Measurements from ENCODE around the gene G2E3. TPM values are rescaled to one million over a fixed set of nuclear protein-coding genes. Genes with fewer than 3 reads are reported as not detected.

The G2E3 gene
- total and polyA plus RNA-seq, 8 donors = 1.9 to 9.5 (median 6.6) TPM

DNA sequence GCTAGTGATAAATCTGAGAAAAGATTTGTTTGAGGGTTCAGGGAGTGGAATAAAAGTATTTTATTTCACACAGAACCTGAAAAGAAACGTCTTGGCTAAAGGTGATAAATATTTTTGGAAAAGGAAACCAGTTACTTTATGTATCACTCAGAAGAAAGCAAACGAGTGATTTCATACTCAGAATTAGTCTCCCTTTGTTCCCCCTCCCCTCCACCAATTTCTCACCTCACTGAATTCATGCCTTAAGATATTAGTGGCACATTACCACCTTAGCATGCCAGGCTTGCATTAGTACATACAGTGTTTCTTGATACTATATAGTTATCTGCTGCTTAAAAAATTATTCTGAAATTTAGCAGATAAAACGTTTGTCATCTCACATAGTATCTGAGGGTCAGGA lies 28.2 kb downstream of the G2E3 start:
- FAIRE-seq = no peak
- no peak overlapping the region for H3K27ac ChIP-seq

GRCh38 chr14:30588873-30589272 lies 29.9 kb downstream of the G2E3 start:
- Histone ChIP-seq H3K36me3 (no peaks in the 10 kb centered on the region), H3K27me3 (no peaks in the 10 kb centered on the region), H3K27ac (no peak overlapping the region), H3K4me1 (no peaks in the 10 kb centered on the region), H3K9me3 (no peaks in the 10 kb centered on the region), H3K4me3 (no peak overlapping the region)
- DNase-seq (no peak), ATAC-seq (no peak), FAIRE-seq (no peak)
- TF ChIP-seq, protein P1, sequence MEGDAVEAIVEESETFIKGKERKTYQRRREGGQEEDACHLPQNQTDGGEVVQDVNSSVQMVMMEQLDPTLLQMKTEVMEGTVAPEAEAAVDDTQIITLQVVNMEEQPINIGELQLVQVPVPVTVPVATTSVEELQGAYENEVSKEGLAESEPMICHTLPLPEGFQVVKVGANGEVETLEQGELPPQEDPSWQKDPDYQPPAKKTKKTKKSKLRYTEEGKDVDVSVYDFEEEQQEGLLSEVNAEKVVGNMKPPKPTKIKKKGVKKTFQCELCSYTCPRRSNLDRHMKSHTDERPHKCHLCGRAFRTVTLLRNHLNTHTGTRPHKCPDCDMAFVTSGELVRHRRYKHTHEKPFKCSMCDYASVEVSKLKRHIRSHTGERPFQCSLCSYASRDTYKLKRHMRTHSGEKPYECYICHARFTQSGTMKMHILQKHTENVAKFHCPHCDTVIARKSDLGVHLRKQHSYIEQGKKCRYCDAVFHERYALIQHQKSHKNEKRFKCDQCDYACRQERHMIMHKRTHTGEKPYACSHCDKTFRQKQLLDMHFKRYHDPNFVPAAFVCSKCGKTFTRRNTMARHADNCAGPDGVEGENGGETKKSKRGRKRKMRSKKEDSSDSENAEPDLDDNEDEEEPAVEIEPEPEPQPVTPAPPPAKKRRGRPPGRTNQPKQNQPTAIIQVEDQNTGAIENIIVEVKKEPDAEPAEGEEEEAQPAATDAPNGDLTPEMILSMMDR (IDR thresholded peaks at IDR 0.05) = no peak
- intact Hi-C loops (cut with DNase I) = no loop called here

More for the DNA sequence above, 28.2 kb downstream of the G2E3 start:
- intact Hi-C loops (cut with DNase I) = no loop called here
- H3K27me3 ChIP-seq = no peaks in the 10 kb centered on the region
- no peaks in the 10 kb centered on the region for H3K9me3 ChIP-seq
- no peaks in the 10 kb centered on the region for H3K4me1 ChIP-seq
- H3K4me3 ChIP-seq = no peak overlapping the region
- H3K36me3 ChIP-seq = no peaks in the 10 kb centered on the region
- 59 to 72% methylated on average over 3 of the region's 3 CpGs for whole genome bisulfite sequencing, 2 donors
- ATAC-seq = no peak
- no peak for DNase-seq
- TF ChIP-seq, protein P1 (IDR thresholded peaks at IDR 0.05) = no peak

GRCh38 chr14:30596935-30597334 lies 38.0 kb downstream of the G2E3 start:
- intact Hi-C loops (cut with DNase I) = no loop called here
- Histone ChIP-seq H3K9me3 (no peaks in the 10 kb centered on the region), H3K4me1 (peaks cover 0 to 2% (median 0%) of the 10 kb centered on the region in 3 donors), H3K36me3 (peaks cover 0 to 9% (median 7%) of the 10 kb centered on the region in 3 donors), H3K27ac (no peak overlapping the region), H3K4me3 (no peak overlapping the region), H3K27me3 (no peaks in the 10 kb centered on the region)
- WGBS, 2 donors = 53 to 55% methylated on average over 1 of the region's 1 CpG
- DNase-seq = no peak
- ATAC-seq = no peak
- TF ChIP-seq, protein P1 (IDR thresholded peaks at IDR 0.05) = no peak
- no peak for FAIRE-seq

DNA sequence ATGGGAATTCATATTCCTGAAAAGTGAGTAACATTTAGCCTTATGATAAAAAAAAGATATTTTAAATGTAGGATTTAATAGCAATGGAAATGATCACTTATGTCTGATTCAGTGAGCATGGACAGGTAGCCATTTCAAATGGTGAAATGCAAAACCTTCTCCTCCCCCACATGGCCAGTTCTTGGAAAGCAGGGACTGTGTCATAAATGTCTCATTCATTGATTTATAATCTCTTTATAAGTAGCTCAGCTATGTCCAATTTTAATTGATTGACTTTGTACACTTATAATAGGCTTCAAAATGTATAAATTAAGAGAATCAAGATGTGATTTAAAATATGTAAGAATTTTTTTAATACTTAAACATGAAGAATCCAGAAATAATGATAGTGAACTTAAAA lies 38.5 kb downstream of the G2E3 start:
- no peak for FAIRE-seq
- no peak for DNase-seq
- no peaks in the 10 kb centered on the region for H3K27me3 ChIP-seq
- H3K36me3 ChIP-seq = peaks cover 0 to 12% (median 7%) of the 10 kb centered on the region in 3 donors
- ATAC-seq = no peak
- H3K9me3 ChIP-seq = no peaks in the 10 kb centered on the region
- H3K4me3 ChIP-seq = no peak overlapping the region
- TF ChIP-seq, protein P1 (IDR thresholded peaks at IDR 0.05) = no peak
- H3K27ac ChIP-seq = no peak overlapping the region
- intact Hi-C loops (cut with DNase I) = no loop called here
- peaks cover 0 to 2% (median 0%) of the 10 kb centered on the region in 3 donors for H3K4me1 ChIP-seq

DNA sequence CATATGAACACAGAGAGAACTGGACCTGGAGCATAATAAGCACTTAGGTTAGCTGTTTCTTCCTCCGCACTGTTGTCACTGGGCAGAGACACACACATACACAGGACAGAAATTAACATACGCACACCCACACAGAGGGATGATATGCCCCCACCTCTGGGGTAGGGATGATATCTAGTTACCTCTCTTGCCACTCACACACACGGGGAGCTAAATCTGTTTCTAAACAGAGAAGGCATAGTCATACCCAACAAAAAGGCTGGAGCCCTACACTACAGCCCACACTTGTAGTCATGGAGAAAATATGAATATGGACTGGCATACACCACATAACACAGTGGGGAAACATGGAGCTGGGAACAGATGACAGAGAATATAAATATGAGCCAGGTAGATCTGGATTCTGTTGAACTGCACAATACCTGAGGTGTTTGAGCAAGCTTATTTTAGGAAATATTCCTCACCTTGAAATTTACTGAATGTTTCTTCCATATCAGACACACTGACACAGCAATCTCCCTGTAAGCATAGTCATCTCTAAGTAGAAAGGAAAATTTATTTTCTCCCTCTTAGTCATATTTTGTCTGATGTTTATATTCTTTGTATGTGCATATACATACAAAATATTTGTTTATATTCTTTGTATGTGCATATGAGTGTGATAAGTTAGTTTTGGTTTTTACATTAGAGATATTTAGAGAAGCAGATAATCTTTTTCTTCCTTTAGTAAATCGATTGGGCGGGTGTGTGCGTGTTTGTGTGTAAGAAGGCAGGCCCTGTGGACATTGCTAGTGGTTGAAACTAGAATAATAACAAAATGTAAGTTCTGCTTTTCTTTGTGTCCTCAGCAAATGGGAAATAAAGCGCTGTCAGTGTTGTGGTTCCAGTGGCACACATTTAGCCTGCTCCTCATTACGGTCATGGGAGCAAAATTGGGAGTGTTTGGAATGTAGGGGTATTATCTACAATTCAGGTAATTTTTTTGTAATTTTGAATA lies 42.3 kb downstream of the G2E3 start:
- H3K36me3 ChIP-seq = peaks cover 0 to 20% (median 7%) of the 10 kb centered on the region in 3 donors
- FAIRE-seq (no peak), DNase-seq (no peak), ATAC-seq (no peak)
- H3K27me3 ChIP-seq = no peaks in the 10 kb centered on the region
- peaks cover 0 to 2% (median 0%) of the 10 kb centered on the region in 3 donors for H3K4me1 ChIP-seq
- H3K4me3 ChIP-seq = no peak overlapping the region
- intact Hi-C loops (cut with DNase I) = no loop called here
- whole genome bisulfite sequencing, 2 donors = 92 to 94% methylated on average over 8 of the region's 8 CpGs
- H3K9me3 ChIP-seq = no peaks in the 10 kb centered on the region
- H3K27ac ChIP-seq = no peak overlapping the region
- TF ChIP-seq, protein P1 (IDR thresholded peaks at IDR 0.05) = no peak
